GM21737 (cell line): ENCODE data around the gene BCR.

Experiments
- ATAC-seq: cut with Tn5 transposase; IDR thresholded peaks from one replicate; pipeline ENCODE4 v1.9.1; 2021; ENCODE audit warnings: mild to moderate bottlenecking, moderate library complexity; ENCODE audit not compliant: unreplicated experiment

Gene BCR

GRCh38 chr22:23175817-23176644, 4.3 kb upstream of the BCR start:
- ATAC-seq = no peak

- ATAC-seq = no peak
Observed at GRCh38 chr22:23176645-23177027, 3.7 kb upstream of the BCR start.

- ATAC-seq = no peak
Observed at GRCh38 chr22:23177197-23177596, 3.1 kb upstream of the BCR start.

GRCh38 chr22:23178512-23179254, 1.6 kb upstream of the BCR start:
- ATAC-seq = no peak

GRCh38 chr22:23179381-23180299, 669 bp upstream of the BCR start:
- no peak for ATAC-seq

GRCh38 chr22:23180893-23181720, 798 bp downstream of the BCR start:
- ATAC-seq = no peak

- no peak for ATAC-seq
Observed at GRCh38 chr22:23181721-23182308, 1.5 kb downstream of the BCR start.

GRCh38 chr22:23182309-23183060, 2.2 kb downstream of the BCR start:
- no peak for ATAC-seq

GRCh38 chr22:23183061-23183698, 2.9 kb downstream of the BCR start:
- ATAC-seq = no peak

GRCh38 chr22:23184100-23184763, 3.9 kb downstream of the BCR start:
- ATAC-seq = no peak

- ATAC-seq = no peak
Observed at GRCh38 chr22:23184764-23185113, 4.4 kb downstream of the BCR start.

GRCh38 chr22:23187211-23187610, 6.9 kb downstream of the BCR start:
- no peak for ATAC-seq

GRCh38 chr22:23187871-23188700, 7.8 kb downstream of the BCR start:
- ATAC-seq = no peak

GRCh38 chr22:23190526-23190925, 10.2 kb downstream of the BCR start:
- ATAC-seq = no peak

- ATAC-seq = no peak
Observed at GRCh38 chr22:23192133-23192532, 11.8 kb downstream of the BCR start.

GRCh38 chr22:23192558-23192957, 12.2 kb downstream of the BCR start:
- no peak for ATAC-seq

- ATAC-seq = no peak
Observed at GRCh38 chr22:23193196-23193827, 13.0 kb downstream of the BCR start.
